HG03175 (cell line): Measurements from ENCODE around the gene IGSF21.
"Not testable (repeated sequence)": the region's sequence is repeated elsewhere in the genome, so short reads cannot be mapped to it uniquely, and the experiment has no call there.

Experiments used
- ATAC-seq: cut with Tn5 transposase; IDR thresholded peaks from one replicate; pipeline ENCODE4 v1.9.1; 2021; ENCODE audit warnings: mild to moderate bottlenecking, moderate library complexity; ENCODE audit not compliant: unreplicated experiment

The IGSF21 gene

DNA sequence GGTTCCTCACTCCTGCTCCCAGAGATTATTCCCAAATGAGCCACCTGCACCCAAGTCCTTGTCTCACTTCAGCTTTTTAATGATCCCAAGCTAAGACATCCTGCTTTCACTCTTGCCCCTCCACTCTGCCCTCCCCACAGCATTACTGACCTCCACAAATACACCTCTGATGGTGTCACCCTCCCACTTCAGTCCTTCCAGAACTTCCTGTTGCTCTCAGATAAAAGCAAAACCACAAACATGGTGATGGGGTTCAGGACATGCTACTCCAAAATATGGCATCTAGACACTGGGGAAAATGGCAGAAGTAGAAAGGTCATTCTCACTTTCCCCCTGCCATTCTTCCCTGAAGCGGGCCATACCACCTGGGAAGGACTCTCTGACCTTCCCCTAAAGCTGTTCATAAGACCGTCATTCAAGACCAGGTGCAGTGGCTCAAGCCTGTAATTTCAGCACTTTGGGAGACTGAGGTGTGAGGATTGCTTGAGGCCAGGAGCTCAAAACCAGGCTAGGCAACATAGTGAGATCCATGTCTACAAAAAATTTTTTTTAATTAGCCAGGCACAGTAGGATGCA is 307.4 kb downstream of the IGSF21 start:
- no peak for ATAC-seq

DNA sequence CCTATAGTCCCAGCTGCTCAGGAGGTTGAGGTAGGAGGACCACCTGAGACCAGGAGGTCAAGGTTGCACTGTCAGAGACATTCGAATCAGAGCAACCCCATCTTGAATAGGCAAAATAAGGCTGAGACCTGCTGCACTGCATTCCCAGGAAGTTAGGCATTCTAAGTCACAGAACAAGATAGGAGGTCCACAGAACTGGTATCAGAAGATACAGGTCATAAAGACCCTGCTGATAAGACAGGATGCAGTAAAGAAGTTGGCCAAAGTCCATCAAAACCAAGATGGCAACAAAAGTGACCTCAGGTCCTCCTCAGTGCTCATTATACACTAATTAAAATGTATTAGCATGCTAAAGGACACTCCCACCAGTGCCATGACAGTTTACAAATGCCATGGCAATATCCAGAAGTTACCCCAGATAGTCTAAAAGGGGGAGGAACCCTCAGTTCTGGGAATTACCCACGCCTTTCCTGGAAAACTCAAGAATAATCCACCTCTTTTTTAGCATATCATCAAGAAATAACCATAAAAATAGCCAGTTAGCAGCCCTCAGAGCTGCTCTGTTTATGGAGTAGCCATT is 307.9 kb downstream of the IGSF21 start:
- ATAC-seq = no peak

DNA sequence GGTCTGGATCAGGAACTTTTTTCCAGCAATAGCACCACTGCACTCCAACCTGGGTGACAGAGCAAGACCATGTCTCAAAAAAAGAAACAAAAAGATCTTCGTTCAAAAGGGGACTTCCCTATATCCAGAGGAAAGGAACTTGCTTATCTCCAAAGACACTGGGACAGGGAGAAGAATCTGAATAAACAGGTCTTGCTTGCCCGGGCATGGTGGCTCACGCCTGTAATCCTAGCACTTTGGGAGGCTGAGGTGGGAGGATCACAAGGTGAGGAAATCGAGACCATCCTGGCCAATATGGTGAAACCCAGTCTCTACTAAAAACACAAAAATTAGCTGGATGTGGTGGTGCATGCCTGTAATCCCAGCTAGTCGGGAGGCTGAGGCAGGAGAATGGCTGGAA is 308.5 kb downstream of the IGSF21 start:
- ATAC-seq = not testable (repeated sequence)

DNA sequence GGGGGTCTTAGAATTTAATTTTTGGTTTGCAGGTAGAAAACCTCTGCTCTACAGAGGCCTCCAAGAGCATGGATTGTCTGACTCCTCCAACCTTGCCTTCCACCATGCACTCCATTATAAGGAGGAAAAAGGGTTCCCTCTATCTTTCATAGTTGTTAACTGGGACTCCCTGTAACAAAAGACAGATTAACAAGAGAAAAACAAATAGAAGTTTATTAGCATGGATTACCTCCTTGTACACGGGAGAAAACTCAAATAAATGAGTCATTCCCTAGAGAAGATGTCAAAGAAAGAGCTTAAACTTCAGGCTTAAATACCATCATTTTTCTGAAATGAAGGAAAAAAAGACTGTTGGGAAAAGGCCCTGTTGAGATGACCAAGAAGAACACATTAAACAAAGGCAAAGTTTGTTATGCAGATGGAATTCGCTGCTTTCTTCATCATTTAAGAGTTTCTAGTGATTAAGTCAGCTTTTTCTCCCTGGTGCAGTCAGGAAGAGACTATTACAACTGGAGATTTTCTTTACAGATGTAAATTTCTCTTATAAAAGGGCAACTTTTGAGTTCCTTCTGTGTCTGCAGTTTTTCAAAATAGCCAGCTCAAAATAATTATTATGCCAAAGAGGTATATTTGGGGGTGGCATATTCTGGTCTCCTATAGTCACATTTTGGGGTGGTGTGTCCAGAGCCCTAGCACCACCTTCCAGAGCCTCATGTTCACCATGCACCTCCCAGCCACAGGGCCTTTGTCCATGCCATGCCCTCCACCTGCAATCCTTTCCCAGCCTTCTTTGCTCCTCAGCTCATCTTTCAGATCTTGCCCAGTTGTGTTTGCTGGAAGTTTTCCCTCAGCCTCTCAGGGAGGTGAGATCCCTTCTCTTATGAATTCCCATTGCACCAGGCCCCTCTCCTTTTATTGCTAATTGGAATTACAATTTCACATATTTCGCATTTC is 310.0 kb downstream of the IGSF21 start:
- no peak for ATAC-seq

DNA sequence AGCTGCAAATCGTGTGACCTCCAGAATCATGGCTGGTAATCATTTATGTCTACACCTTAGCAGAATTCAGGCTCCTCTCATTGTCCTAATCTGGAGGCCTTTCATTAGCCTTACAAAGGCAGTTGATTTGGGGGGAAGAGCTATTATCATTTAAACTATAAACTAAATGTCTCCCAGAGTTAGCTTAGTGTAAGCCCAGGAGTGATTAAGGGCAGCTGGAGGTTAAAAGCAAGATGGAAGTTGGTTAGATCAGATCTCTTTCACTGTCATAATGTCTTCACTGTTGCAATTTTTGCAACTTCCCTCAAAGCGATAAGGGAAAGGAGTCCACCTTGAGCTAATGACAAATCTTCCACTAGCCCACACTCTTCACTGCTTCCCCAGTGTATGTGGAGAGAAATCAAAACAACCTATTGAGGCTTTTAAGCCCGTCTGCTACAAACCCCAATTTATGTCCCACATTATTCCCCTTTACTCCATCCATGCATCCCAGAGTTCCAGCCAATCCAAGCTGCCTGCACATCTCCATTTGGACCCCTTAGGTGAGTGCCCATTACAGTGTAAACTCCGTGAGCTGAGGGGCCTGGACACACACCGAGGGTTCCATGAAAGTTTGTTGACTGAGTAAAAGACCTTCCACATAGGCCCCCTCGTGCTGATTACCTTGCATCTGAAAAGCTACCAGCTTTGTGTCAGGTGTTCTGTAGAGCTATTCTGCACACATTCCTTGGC is 311.7 kb downstream of the IGSF21 start:
- ATAC-seq = no peak

DNA sequence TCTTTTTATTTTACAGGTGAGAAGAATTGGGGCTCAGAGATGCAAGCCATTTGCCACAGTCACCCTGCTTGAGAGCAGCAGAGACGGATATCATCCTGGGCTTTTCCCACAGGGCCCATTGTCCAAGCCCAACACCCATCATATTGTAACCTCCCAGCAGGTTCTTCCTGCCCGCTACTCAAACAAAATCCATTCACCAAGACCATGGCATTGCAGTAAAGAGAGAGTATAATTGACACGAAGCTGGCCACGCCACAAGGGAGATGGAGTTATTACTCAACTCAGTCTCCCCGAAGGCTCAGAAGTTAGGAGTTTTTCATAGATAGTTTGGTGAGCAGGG is 312.2 kb downstream of the IGSF21 start:
- no peak for ATAC-seq

DNA sequence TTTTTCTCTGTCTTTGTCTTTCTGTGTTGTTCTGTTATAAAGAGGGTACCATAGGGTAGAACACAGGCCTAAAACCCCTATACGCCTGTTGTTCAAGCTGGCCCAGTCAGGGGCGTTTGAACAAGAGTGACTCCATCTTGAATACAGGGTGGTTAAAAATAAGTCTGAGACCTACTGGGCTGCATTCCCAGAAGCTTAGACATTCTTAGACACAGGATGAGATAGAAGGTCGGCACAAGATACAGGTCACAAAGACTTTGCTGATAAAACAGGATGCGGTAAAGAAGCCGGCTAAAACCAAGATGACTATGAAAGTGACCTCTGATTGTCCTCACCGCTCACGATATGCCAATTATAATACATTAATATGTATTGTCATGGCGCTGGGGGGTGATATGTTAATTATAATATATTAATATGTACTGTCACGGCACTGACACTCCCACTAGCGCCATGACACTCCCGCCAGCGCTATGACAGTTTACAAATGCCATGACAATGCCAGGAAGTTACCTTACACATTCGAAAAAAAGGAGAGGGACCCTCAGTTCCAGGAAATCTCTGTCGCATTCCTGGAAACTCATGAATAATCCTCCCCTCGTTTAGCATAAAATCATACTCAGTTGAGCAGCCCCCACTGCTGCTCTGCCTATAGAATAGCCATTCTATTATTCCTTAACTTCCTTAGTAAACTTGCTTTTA is 314.6 kb downstream of the IGSF21 start:
- no peak for ATAC-seq

DNA sequence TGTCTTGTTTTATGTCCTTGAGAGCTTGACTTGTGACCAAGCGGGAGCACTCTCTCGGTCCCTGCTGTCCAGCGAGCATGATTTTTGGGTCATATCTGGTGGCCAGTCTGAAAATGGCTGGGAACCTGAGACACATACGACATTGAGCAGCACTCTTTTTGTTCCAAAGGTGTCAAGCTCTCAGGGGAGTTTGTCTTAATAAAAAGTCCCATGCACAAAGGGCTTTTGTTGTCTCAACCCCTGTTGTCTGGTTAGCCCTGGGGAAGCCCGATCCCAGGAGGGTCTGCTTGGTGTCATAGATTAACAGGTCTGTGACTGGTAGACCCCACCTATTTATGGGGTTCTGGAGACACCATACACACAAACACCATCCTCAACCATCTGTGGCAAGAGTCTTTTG is 315.4 kb downstream of the IGSF21 start:
- no peak for ATAC-seq

DNA sequence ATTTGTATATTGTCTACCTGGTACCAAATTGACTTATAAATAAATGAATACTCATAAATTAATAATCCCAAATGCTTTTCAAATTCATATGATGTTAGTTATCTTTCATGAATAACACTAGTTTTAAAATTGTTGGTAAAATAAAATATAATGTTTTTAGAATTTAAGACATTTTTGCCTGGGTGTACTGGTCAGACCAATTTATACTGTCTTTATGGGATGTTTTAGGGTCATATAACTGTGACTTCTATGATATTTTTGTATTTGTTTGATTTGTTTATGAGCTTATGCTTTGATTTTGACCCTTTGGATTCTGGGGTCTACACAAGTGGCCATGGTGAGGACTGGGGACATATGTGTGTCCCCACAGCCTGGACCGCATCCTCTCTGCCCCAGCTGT is 319.0 kb downstream of the IGSF21 start:
- no peak for ATAC-seq
